H9 (cell line): ENCODE measurements around the gene ASTN2. TPM values are rescaled to one million over a fixed set of nuclear protein-coding genes. Genes with fewer than 3 reads are reported as not detected.

Experiments used
- DNase-seq: peaks from one replicate; pipeline ENCODE4 v3.0.0-alpha.2; 2017
- H2AFZ ChIP-seq: one replicate; pipeline ENCODE4 v1.6.1; 2013; ENCODE audit warnings: mild to moderate bottlenecking, low read length, control low read depth, moderate library complexity
- H2AK5ac ChIP-seq: 2 replicates; pipeline ENCODE4 v1.6.1; 2013; ENCODE audit warnings: low read length, control low read depth, mixed read lengths; ENCODE audit not compliant: insufficient read length
- H2BK120ac ChIP-seq: one replicate; pipeline ENCODE4 v1.6.1; 2013; ENCODE audit warnings: low read depth, mild to moderate bottlenecking, low read length, control low read depth, inconsistent platforms; ENCODE audit not compliant: poor library complexity, severe bottlenecking
- H2BK12ac ChIP-seq: 2 replicates; pipeline ENCODE4 v1.6.1; 2013; ENCODE audit warnings: low read length, control low read depth, mixed read lengths, low read depth; ENCODE audit not compliant: insufficient read length
- H2BK15ac ChIP-seq: 2 replicates; pipeline ENCODE4 v1.6.1; 2013; ENCODE audit warnings: low read depth, low read length, control low read depth
- H2BK20ac ChIP-seq: one replicate; pipeline ENCODE4 v1.6.1; 2013; ENCODE audit warnings: low read depth, mild to moderate bottlenecking, low read length, control low read depth, inconsistent platforms; ENCODE audit not compliant: poor library complexity, severe bottlenecking
- H2BK5ac ChIP-seq: 2 replicates; pipeline ENCODE4 v1.6.1; 2013; ENCODE audit warnings: low read length, control low read depth, mixed read lengths; ENCODE audit not compliant: insufficient read length
- H3K14ac ChIP-seq: 2 replicates; pipeline ENCODE4 v1.6.1; 2013; ENCODE audit warnings: low read length, control low read depth; ENCODE audit not compliant: insufficient read depth
- H3K18ac ChIP-seq: 2 replicates; pipeline ENCODE4 v1.6.1; 2013; ENCODE audit warnings: low read depth, mild to moderate bottlenecking, mixed read lengths, low read length, control low read depth; ENCODE audit not compliant: insufficient read length
- H3K23ac ChIP-seq: 2 replicates; pipeline ENCODE4 v1.6.1; 2013; ENCODE audit warnings: low read length, control low read depth, mixed read lengths, low read depth; ENCODE audit not compliant: insufficient read length
- H3K23me2 ChIP-seq: 2 replicates; pipeline ENCODE4 v1.6.1; 2013; ENCODE audit warnings: low read depth, mild to moderate bottlenecking, mixed read lengths, low read length, control low read depth; ENCODE audit not compliant: insufficient read length, poor library complexity, severe bottlenecking
- H3K27ac ChIP-seq: 2 replicates; pipeline ENCODE4 v1.5.1; 2013; ENCODE audit warnings: low read length, control low read depth, mixed read lengths, low read depth; ENCODE audit not compliant: insufficient read length
- H3K27me3 ChIP-seq: 2 replicates; pipeline ENCODE4 v1.6.1; 2013; ENCODE audit warnings: low read length, control low read depth, inconsistent platforms; ENCODE audit not compliant: insufficient read depth
- H3K4ac ChIP-seq: 2 replicates; pipeline ENCODE4 v1.6.1; 2013; ENCODE audit warnings: low read depth, mild to moderate bottlenecking, control low read depth, inconsistent platforms, low read length, moderate library complexity
- H3K4me1 ChIP-seq: 2 replicates; pipeline ENCODE4 v1.6.1; 2013; ENCODE audit warnings: low read length, control low read depth, inconsistent platforms; ENCODE audit not compliant: insufficient read depth
- H3K4me2 ChIP-seq: 2 replicates; pipeline ENCODE4 v1.6.1; 2013; ENCODE audit warnings: low read length, control low read depth, mixed read lengths; ENCODE audit not compliant: insufficient read length, insufficient read depth
- H3K56ac ChIP-seq: 2 replicates; pipeline ENCODE4 v1.6.1; 2013; ENCODE audit warnings: low read depth, mild to moderate bottlenecking, mixed read lengths, low read length, control low read depth; ENCODE audit not compliant: insufficient read length
- H3K79me1 ChIP-seq: 2 replicates; pipeline ENCODE4 v1.6.1; 2013; ENCODE audit warnings: low read depth, mild to moderate bottlenecking, moderate library complexity, low read length, control low read depth, inconsistent platforms; ENCODE audit not compliant: insufficient read depth, poor library complexity, severe bottlenecking
- H3K79me2 ChIP-seq: 2 replicates; pipeline ENCODE4 v1.6.1; 2013; ENCODE audit warnings: low read length, control low read depth, inconsistent platforms; ENCODE audit not compliant: insufficient read depth
- H3K9ac ChIP-seq: 2 replicates; pipeline ENCODE4 v1.6.1; 2013; ENCODE audit warnings: low read length, control low read depth, mixed read lengths; ENCODE audit not compliant: insufficient read length; ENCODE audit errors: extremely low read depth
- H3K9me3 ChIP-seq: one replicate; pipeline ENCODE4 v1.6.1; 2013; ENCODE audit warnings: low read depth, low read length, inconsistent platforms; ENCODE audit not compliant: control insufficient read depth
- H3T11ph ChIP-seq: one replicate; pipeline ENCODE4 v1.6.1; 2013; ENCODE audit warnings: mild to moderate bottlenecking, low read length, control low read depth, inconsistent platforms
- H4K20me1 ChIP-seq: one replicate; pipeline ENCODE4 v1.6.1; 2013; ENCODE audit not compliant: control insufficient read depth, insufficient read length, insufficient read depth
- H4K5ac ChIP-seq: 2 replicates; pipeline ENCODE4 v1.6.1; 2013; ENCODE audit warnings: low read depth, mild to moderate bottlenecking, mixed read lengths, low read length, control low read depth; ENCODE audit not compliant: insufficient read length
- H4K8ac ChIP-seq: replicated peaks from 2 replicates; pipeline ENCODE4 v1.6.1; 2013; ENCODE audit warnings: low read length, control low read depth, mixed read lengths, low read depth; ENCODE audit not compliant: insufficient read length
- H4K91ac ChIP-seq: 2 replicates; pipeline ENCODE4 v1.6.1; 2013; ENCODE audit warnings: low read depth, mild to moderate bottlenecking, moderate library complexity, mixed read lengths, low read length, control low read depth; ENCODE audit not compliant: insufficient read length
- H3K27ac Mint-ChIP-seq, 3 experiments: 2 replicates in 2 of 3; 3 replicates in 1 of 3; pipeline ENCODE4 v1.8.0; 2020 to 2021; ENCODE audit warnings: mixed read lengths in 3 of 3, mild to moderate bottlenecking in 1 of 3, moderate library complexity in 1 of 3
- H3K27me3 Mint-ChIP-seq: 2 replicates; pipeline ENCODE4 v1.8.0; 2021; ENCODE audit warnings: low read depth, mild to moderate bottlenecking, moderate library complexity, mixed read lengths
- H3K36me3 Mint-ChIP-seq, 3 experiments: 2 replicates in 2 of 3; 3 replicates in 1 of 3; pipeline ENCODE4 v1.8.0; 2020 to 2021; ENCODE audit warnings: low read depth in 3 of 3, mixed read lengths in 3 of 3; ENCODE audit not compliant: insufficient read depth in 1 of 3
- H3K4me1 Mint-ChIP-seq, 2 experiments: 2 replicates each; pipeline ENCODE4 v1.8.0; 2020; ENCODE audit warnings: mixed read lengths in 2 of 2
- H3K4me3 Mint-ChIP-seq, 2 experiments: 2 replicates in 1 of 2; 3 replicates in 1 of 2; pipeline ENCODE4 v1.8.0; 2020 to 2021; ENCODE audit warnings: mild to moderate bottlenecking in 2 of 2, mixed read lengths in 2 of 2, moderate library complexity in 1 of 2
- H3K9me3 Mint-ChIP-seq, 2 experiments: 2 replicates in 1 of 2; 3 replicates in 1 of 2; pipeline ENCODE4 v1.8.0; 2020; ENCODE audit warnings: mild to moderate bottlenecking in 2 of 2, mixed read lengths in 2 of 2, moderate library complexity in 1 of 2
- WGBS: extraction: QIAGEN DNeasy Blood & Tissue Kit; methylation state at CpG from one replicate; pipeline ENCODE4 v1.1.7; 2013; ENCODE audit warnings: missing lambda C conversion rate, low lambda C conversion rate, mixed read lengths; ENCODE audit not compliant: insufficient read length; ENCODE audit errors: extremely low coverage; 5-methylcytosine and 5-hydroxymethylcytosine counted together
- total RNA-seq: library from RNA; stranded (reverse); gene quantifications from 2 replicates; pipeline ENCODE4 v1.2.1, GENCODE V29; 2021
- TF ChIP-seq, protein P1 (sequence below): fragments of 200-600 bp; sonication (generic); conservative IDR thresholded peaks from 3 replicates; pipeline ENCODE4 v1.8.0; 2021; ENCODE audit warnings: antibody characterized with exemption, mild to moderate bottlenecking

The ASTN2 gene
- total RNA-seq, 1 experiment from 2014 or later = 9.7 TPM

DNA sequence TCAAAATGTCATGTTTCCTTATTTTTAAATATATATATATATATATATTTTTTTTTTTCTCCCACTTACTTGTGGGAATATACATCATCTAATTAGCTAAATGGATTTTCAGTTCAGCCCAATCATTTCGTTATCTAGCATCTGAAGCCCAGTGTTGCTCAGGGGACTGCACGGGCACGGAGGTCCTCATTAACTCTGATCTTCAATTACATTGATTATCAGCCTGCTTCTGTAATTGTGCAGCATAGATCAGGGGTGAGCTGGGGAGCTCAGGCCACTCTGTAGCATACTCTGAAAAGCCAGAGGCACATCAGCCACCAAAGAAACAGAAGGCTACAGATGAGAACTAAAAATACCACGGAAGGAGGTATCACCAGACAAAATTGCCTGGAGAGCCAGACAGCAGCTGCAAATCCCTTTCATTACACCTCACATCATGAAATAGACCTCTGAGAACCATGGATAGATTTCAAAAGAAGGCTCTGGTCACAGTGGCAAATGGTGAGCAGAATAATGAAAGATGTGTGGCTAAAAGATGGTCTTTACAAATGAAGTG is 401.3 kb downstream of the ASTN2 start:
- no peak overlapping the region for H2BK20ac ChIP-seq
- no peak overlapping the region for H3K18ac ChIP-seq
- H3K23me2 ChIP-seq = no peaks in the 10 kb centered on the region
- no peaks in the 10 kb centered on the region for H3K27me3 ChIP-seq
- Mint-ChIP-seq H3K9me3 (no peaks in the 10 kb centered on the region), H3K4me1 (peaks cover 11 to 15% of the 10 kb centered on the region in 2 experiments), H3K36me3 (no peaks in the 10 kb centered on the region), H3K4me3 (no peak overlapping the region), H3K27me3 (no peaks in the 10 kb centered on the region), H3K27ac (no peak overlapping the region)
- no peak overlapping the region for H2BK15ac ChIP-seq
- H4K8ac ChIP-seq = no peak overlapping the region
- H2BK5ac ChIP-seq = no peak overlapping the region
- H2AK5ac ChIP-seq = no peak overlapping the region
- H3K79me2 ChIP-seq = no peaks in the 10 kb centered on the region
- H3K4me1 ChIP-seq = no peaks in the 10 kb centered on the region; the same call in 1 of the 2 replicates
- no peak overlapping the region for H2BK120ac ChIP-seq
- no peak overlapping the region for H3T11ph ChIP-seq
- H3K79me1 ChIP-seq = no peaks in the 10 kb centered on the region
- H2BK12ac ChIP-seq = no peak overlapping the region
- H3K4me2 ChIP-seq = no peak overlapping the region
- no peak for DNase-seq
- no peak overlapping the region for H3K14ac ChIP-seq
- no peaks in the 10 kb centered on the region for H4K20me1 ChIP-seq
- H4K5ac ChIP-seq = no peak overlapping the region
- H3K56ac ChIP-seq = no peak overlapping the region
- H3K4ac ChIP-seq = no peak overlapping the region
- H3K27ac ChIP-seq = no peak overlapping the region
- H4K91ac ChIP-seq = no peak overlapping the region
- no peak overlapping the region for H2AFZ ChIP-seq
- no CpG with 5 or more reads among the region's 4 CpGs for WGBS
- TF ChIP-seq, protein P1, sequence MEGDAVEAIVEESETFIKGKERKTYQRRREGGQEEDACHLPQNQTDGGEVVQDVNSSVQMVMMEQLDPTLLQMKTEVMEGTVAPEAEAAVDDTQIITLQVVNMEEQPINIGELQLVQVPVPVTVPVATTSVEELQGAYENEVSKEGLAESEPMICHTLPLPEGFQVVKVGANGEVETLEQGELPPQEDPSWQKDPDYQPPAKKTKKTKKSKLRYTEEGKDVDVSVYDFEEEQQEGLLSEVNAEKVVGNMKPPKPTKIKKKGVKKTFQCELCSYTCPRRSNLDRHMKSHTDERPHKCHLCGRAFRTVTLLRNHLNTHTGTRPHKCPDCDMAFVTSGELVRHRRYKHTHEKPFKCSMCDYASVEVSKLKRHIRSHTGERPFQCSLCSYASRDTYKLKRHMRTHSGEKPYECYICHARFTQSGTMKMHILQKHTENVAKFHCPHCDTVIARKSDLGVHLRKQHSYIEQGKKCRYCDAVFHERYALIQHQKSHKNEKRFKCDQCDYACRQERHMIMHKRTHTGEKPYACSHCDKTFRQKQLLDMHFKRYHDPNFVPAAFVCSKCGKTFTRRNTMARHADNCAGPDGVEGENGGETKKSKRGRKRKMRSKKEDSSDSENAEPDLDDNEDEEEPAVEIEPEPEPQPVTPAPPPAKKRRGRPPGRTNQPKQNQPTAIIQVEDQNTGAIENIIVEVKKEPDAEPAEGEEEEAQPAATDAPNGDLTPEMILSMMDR = no peak
- no peaks in the 10 kb centered on the region for H3K9me3 ChIP-seq
- H3K23ac ChIP-seq = no peak overlapping the region
- H3K9ac ChIP-seq = no peak overlapping the region
